WTC11 (cell line): ENCODE results near the gene C11orf58. TPM values are rescaled to one million over a fixed set of nuclear protein-coding genes. Genes with fewer than 3 reads are reported as not detected.

Experiments used
- ATAC-seq: fragments of 200-7000 bp; cut with Tn5 transposase; 2 replicates; pipeline ENCODE4 v1.10.0; 2021; ENCODE audit warnings: mild to moderate bottlenecking, moderate library complexity
- CTCF ChIA-PET: fragments of 300-600 bp; sonication (Branson Sonifier 250); formaldehyde crosslinking; loops from one replicate; lab custom pipeline; 2021; ENCODE audit warnings: antibody characterized with exemption; lab: Charles Lee
- POLR2A ChIA-PET: fragments of 350-600 bp; sonication (Branson Sonifier 250); formaldehyde crosslinking; loops from one replicate; lab custom pipeline; 2021; ENCODE audit warnings: antibody characterized with exemption; lab: Charles Lee
- DNase-seq: peaks from one replicate; pipeline ENCODE4 v3.0.0; 2021; ENCODE audit warnings: low spot score
- H3K27ac Mint-ChIP-seq: 2 replicates; pipeline ENCODE4 v1.8.0; 2021; ENCODE audit warnings: mixed read lengths
- H3K27me3 Mint-ChIP-seq: 2 replicates; pipeline ENCODE4 v1.8.0; 2021; ENCODE audit warnings: low read depth, mild to moderate bottlenecking, moderate library complexity, mixed read lengths
- H3K36me3 Mint-ChIP-seq: 2 replicates; pipeline ENCODE4 v1.8.0; 2021; ENCODE audit warnings: mixed read lengths
- H3K4me1 Mint-ChIP-seq: 2 replicates; pipeline ENCODE4 v1.8.0; 2022; ENCODE audit warnings: mixed read lengths
- H3K4me3 Mint-ChIP-seq: 2 replicates; pipeline ENCODE4 v1.8.0; 2021; ENCODE audit warnings: mild to moderate bottlenecking, moderate library complexity, mixed read lengths
- H3K9me3 Mint-ChIP-seq: 2 replicates; pipeline ENCODE4 v1.8.0; 2021; ENCODE audit warnings: mixed read lengths
- ARID4B ChIP-seq: sonication (generic); formaldehyde crosslinking; IDR thresholded peaks from 2 replicates; pipeline ENCODE4 v1.8.0; 2023; ENCODE audit warnings: missing genetic modification reagents, mild to moderate bottlenecking, borderline replicate concordance
- ATF2 ChIP-seq: sonication (generic); formaldehyde crosslinking; IDR thresholded peaks from 2 replicates; pipeline ENCODE4 v1.8.1; 2022; ENCODE audit warnings: low read depth, missing genetic modification reagents, borderline replicate concordance
- ATF6 ChIP-seq: sonication (generic); formaldehyde crosslinking; IDR thresholded peaks from 2 replicates; pipeline ENCODE4 v1.8.1; 2023; ENCODE audit warnings: mild to moderate bottlenecking, missing genetic modification reagents
- CDX4 ChIP-seq: fragments of 250-450 bp; sonication (Bioruptor Pico); IDR thresholded peaks from 2 replicates; pipeline ENCODE4 v1.9.0; 2021; ENCODE audit warnings: moderate library complexity, mild to moderate bottlenecking, inconsistent platforms, borderline replicate concordance
- E2F1 ChIP-seq: sonication (generic); formaldehyde crosslinking; IDR thresholded peaks from 2 replicates; pipeline ENCODE4 v1.8.0; 2022; ENCODE audit warnings: mild to moderate bottlenecking, missing genetic modification reagents
- ELF4 ChIP-seq: sonication (generic); formaldehyde crosslinking; IDR thresholded peaks from 2 replicates; pipeline ENCODE4 v1.8.1; 2022; ENCODE audit warnings: low read depth, mild to moderate bottlenecking, moderate library complexity, missing genetic modification reagents
- ESRRA ChIP-seq: sonication (generic); formaldehyde crosslinking; IDR thresholded peaks from 2 replicates; pipeline ENCODE4 v1.8.1; 2022; ENCODE audit warnings: mild to moderate bottlenecking, missing genetic modification reagents, borderline replicate concordance
- GRHL2 ChIP-seq: fragments of 250-450 bp; sonication (Bioruptor Pico); IDR thresholded peaks from 2 replicates; pipeline ENCODE4 v1.8.0; 2022; ENCODE audit warnings: mild to moderate bottlenecking, moderate library complexity; ENCODE audit not compliant: insufficient replicate concordance, severe bottlenecking
- IRF2 ChIP-seq: sonication (generic); formaldehyde crosslinking; IDR thresholded peaks from 2 replicates; pipeline ENCODE4 v1.8.0; 2022; ENCODE audit warnings: low read depth, missing genetic modification reagents, borderline replicate concordance
- NFATC4 ChIP-seq: fragments of 250-450 bp; sonication (Bioruptor Pico); IDR thresholded peaks from 2 replicates; pipeline ENCODE4 v1.9.0; 2021; ENCODE audit warnings: mild to moderate bottlenecking
- NFE2L1 ChIP-seq: sonication (generic); formaldehyde crosslinking; IDR thresholded peaks from 2 replicates; pipeline ENCODE4 v1.8.1; 2023; ENCODE audit warnings: missing genetic modification reagents
- NFYB ChIP-seq: sonication (generic); formaldehyde crosslinking; conservative IDR thresholded peaks from 2 replicates; pipeline ENCODE4 v1.8.0; 2022; ENCODE audit warnings: low read depth, missing genetic modification reagents
- OVOL2 ChIP-seq: fragments of 250-450 bp; sonication (Bioruptor Pico); IDR thresholded peaks from 2 replicates; pipeline ENCODE4 v1.9.0; 2021; ENCODE audit warnings: mild to moderate bottlenecking, borderline replicate concordance
- PRRX2 ChIP-seq: fragments of 250-450 bp; sonication (Bioruptor Pico); IDR thresholded peaks from 2 replicates; pipeline ENCODE4 v1.8.0; 2021; ENCODE audit warnings: mild to moderate bottlenecking
- USF2 ChIP-seq: sonication (generic); formaldehyde crosslinking; IDR thresholded peaks from 2 replicates; pipeline ENCODE4 v1.8.1; 2023; ENCODE audit warnings: mild to moderate bottlenecking, missing genetic modification reagents, moderate library complexity
- ZNF281 ChIP-seq: sonication (generic); formaldehyde crosslinking; IDR thresholded peaks from 2 replicates; pipeline ENCODE4 v1.8.0; 2023; ENCODE audit warnings: mild to moderate bottlenecking, missing genetic modification reagents
- ZNF396 ChIP-seq: fragments of 250-450 bp; sonication (Bioruptor Pico); IDR thresholded peaks from 2 replicates; pipeline ENCODE4 v1.8.0; 2021; ENCODE audit warnings: mild to moderate bottlenecking, moderate library complexity, borderline replicate concordance
- total RNA-seq: library from RNA; stranded (reverse); gene quantifications from 3 replicates; pipeline ENCODE4 v1.2.3, GENCODE V29; 2021

C11orf58 gene
- total RNA-seq, 1 experiment from 2014 or later: 141 TPM

GRCh38 chr11:16780698-16781550 is 42.5 kb downstream of the C11orf58 start:
- CTCF ChIA-PET: no interaction called here
- ATAC-seq (no peak), DNase-seq (no peak)
- Mint-ChIP-seq H3K4me1 (peaks cover 24% of the 10 kb centered on the region), H3K36me3 (no peaks in the 10 kb centered on the region), H3K4me3 (no peak overlapping the region), H3K27ac (no peak overlapping the region), H3K27me3 (no peaks in the 10 kb centered on the region), H3K9me3 (no peaks in the 10 kb centered on the region)
- POLR2A ChIA-PET: no interaction called here
- TF ChIP-seq IRF2 (CRISPR knock-in tag) (no peak), NFYB (CRISPR knock-in tag) (no peak), CDX4 (no peak), ELF4 (no peak)

- TF ChIP-seq ZNF281 (CRISPR knock-in tag) (no peak), ESRRA (CRISPR knock-in tag) (no peak), NFE2L1 (CRISPR knock-in tag) (no peak), ATF2 (CRISPR knock-in tag) (no peak), ZNF396 (no peak), PRRX2 (CRISPR knock-in tag) (no peak), ATF6 (CRISPR knock-in tag) (no peak), GRHL2 (CRISPR knock-in tag) (no peak), USF2 (CRISPR knock-in tag) (no peak), E2F1 (CRISPR knock-in tag) (no peak), OVOL2 (CRISPR knock-in tag) (no peak), NFATC4 (CRISPR knock-in tag) (no peak), ARID4B (CRISPR knock-in tag) (no peak)
- Mint-ChIP-seq H3K4me1 (peaks cover 22% of the 10 kb centered on the region), H3K36me3 (no peaks in the 10 kb centered on the region), H3K4me3 (no peak overlapping the region), H3K27me3 (no peaks in the 10 kb centered on the region), H3K27ac (peak overlapping the region; percentile 66), H3K9me3 (no peaks in the 10 kb centered on the region)
- no peak for DNase-seq
- ATAC-seq: no peak
- ChIA-PET POLR2A (interaction anchor here (1.1 kb wide), 1 partner anchor 17 kb away, joined by 3 read pairs; no protein-coding TSS in a partner anchor), CTCF (interaction anchor here (1.1 kb wide), 1 partner anchor 281 kb away, joined by 4 read pairs; no protein-coding TSS in a partner anchor)
These were observed 43.8 kb downstream of the C11orf58 start for GRCh38 chr11:16781936-16782919.
